HAP-1 (cell line): Measurements from ENCODE around the gene RNF166.
A peak's percentile ranks its signal among the peaks of the same experiment; 100 is the strongest.

ENCODE experiments used
- DNase-seq, 2 experiments: peaks; one replicate each; pipeline ENCODE4 v3.0.0-alpha.2; 2016 to 2020; ENCODE audit warnings: low spot score in 2 of 2
- H3K27me3 ChIP-seq: fragments of 250-450 bp; sonication (Bioruptor Pico); 2 replicates; pipeline ENCODE4 v1.5.1; 2020; ENCODE audit warnings: low read depth, mild to moderate bottlenecking, moderate library complexity
- H3K36me3 ChIP-seq: fragments of 250-450 bp; sonication (Bioruptor Pico); replicated peaks from 2 replicates; pipeline ENCODE4 v1.5.1; 2020; ENCODE audit warnings: mild to moderate bottlenecking
- H3K4me1 ChIP-seq: fragments of 250-450 bp; sonication (Bioruptor Pico); 2 replicates; pipeline ENCODE4 v1.5.1; 2020; ENCODE audit warnings: mild to moderate bottlenecking
- H3K4me3 ChIP-seq: fragments of 250-450 bp; sonication (Bioruptor Pico); 2 replicates; pipeline ENCODE4 v1.5.1; 2020; ENCODE audit warnings: mild to moderate bottlenecking, moderate library complexity
- H3K9me3 ChIP-seq: fragments of 250-450 bp; sonication (Bioruptor Pico); 2 replicates; pipeline ENCODE4 v1.5.1; 2020; ENCODE audit warnings: mild to moderate bottlenecking, moderate library complexity
- in situ Hi-C: fragments of 300-500 bp; cut with MboI; formaldehyde crosslinking; loops from 3 replicates; pipeline ENCODE4 v1.14.3; 2020; ENCODE audit warnings: low sequenced_read_pairs, inconsistent platforms, mixed read lengths

Gene RNF166

GRCh38 chr16:88744577-88745521 is 38.6 kb upstream of the RNF166 start:
- Histone ChIP-seq H3K4me1 (no peaks in the 10 kb centered on the region), H3K36me3 (peaks cover 13% of the 10 kb centered on the region; the same call in 1 of the 2 replicates), H3K9me3 (no peaks in the 10 kb centered on the region), H3K4me3 (no peak overlapping the region), H3K27me3 (no peaks in the 10 kb centered on the region)
- in situ Hi-C loops: no loop called here
- no peak for DNase-seq

GRCh38 chr16:88743693-88744576 is 37.7 kb upstream of the RNF166 start:
- Histone ChIP-seq H3K36me3 (peaks cover 16% of the 10 kb centered on the region; the same call in 1 of the 2 replicates), H3K4me1 (no peaks in the 10 kb centered on the region), H3K27me3 (no peaks in the 10 kb centered on the region), H3K9me3 (no peaks in the 10 kb centered on the region), H3K4me3 (no peak overlapping the region)
- DNase-seq: peak; percentile 32 to 89
- in situ Hi-C loops: no loop called here

- H3K36me3 ChIP-seq: peaks cover 20% of the 10 kb centered on the region
- H3K4me3 ChIP-seq: no peak overlapping the region
- no peak for DNase-seq
- H3K9me3 ChIP-seq: no peaks in the 10 kb centered on the region
- H3K27me3 ChIP-seq: no peaks in the 10 kb centered on the region
- no peaks in the 10 kb centered on the region for H3K4me1 ChIP-seq
- in situ Hi-C loops: no loop called here
Measured at GRCh38 chr16:88742896-88743605, 36.8 kb upstream of the RNF166 start.

- no peaks in the 10 kb centered on the region for H3K27me3 ChIP-seq
- peaks cover 35% of the 10 kb centered on the region for H3K36me3 ChIP-seq
- no peaks in the 10 kb centered on the region for H3K9me3 ChIP-seq
- no peak for DNase-seq
- in situ Hi-C loops: no loop called here
- H3K4me1 ChIP-seq: no peaks in the 10 kb centered on the region
- no peak overlapping the region for H3K4me3 ChIP-seq
Measured at GRCh38 chr16:88741368-88741767, 35.2 kb upstream of the RNF166 start.

GRCh38 chr16:88740727-88741055 is 34.5 kb upstream of the RNF166 start:
- in situ Hi-C loops: no loop called here

GRCh38 chr16:88739977-88740726 is 33.9 kb upstream of the RNF166 start:
- Histone ChIP-seq H3K4me1 (no peaks in the 10 kb centered on the region), H3K36me3 (peaks cover 42% of the 10 kb centered on the region), H3K9me3 (no peaks in the 10 kb centered on the region), H3K4me3 (no peak overlapping the region), H3K27me3 (no peaks in the 10 kb centered on the region)
- no peak for DNase-seq
- in situ Hi-C loops: no loop called here

More at GRCh38 chr16:88740727-88741055, 34.5 kb upstream of the RNF166 start:
- Histone ChIP-seq H3K27me3 (no peaks in the 10 kb centered on the region), H3K36me3 (peaks cover 36% of the 10 kb centered on the region), H3K4me1 (no peaks in the 10 kb centered on the region), H3K9me3 (no peaks in the 10 kb centered on the region), H3K4me3 (no peak overlapping the region)
- DNase-seq: no peak

GRCh38 chr16:88739139-88739976 is 33.1 kb upstream of the RNF166 start:
- H3K4me1 ChIP-seq: no peaks in the 10 kb centered on the region
- in situ Hi-C loops: no loop called here
- H3K4me3 ChIP-seq: no peak overlapping the region
- H3K9me3 ChIP-seq: no peaks in the 10 kb centered on the region
- peaks cover 50% of the 10 kb centered on the region for H3K36me3 ChIP-seq
- no peaks in the 10 kb centered on the region for H3K27me3 ChIP-seq
- no peak for DNase-seq

GRCh38 chr16:88738151-88739084 is 32.2 kb upstream of the RNF166 start:
- H3K36me3 ChIP-seq: peaks cover 59% of the 10 kb centered on the region
- no peaks in the 10 kb centered on the region for H3K4me1 ChIP-seq
- in situ Hi-C loops: no loop called here
- no peak overlapping the region for H3K4me3 ChIP-seq
- H3K27me3 ChIP-seq: no peaks in the 10 kb centered on the region
- DNase-seq: no peak
- H3K9me3 ChIP-seq: no peaks in the 10 kb centered on the region

GRCh38 chr16:88737298-88738150 is 31.3 kb upstream of the RNF166 start:
- peaks cover 67% of the 10 kb centered on the region for H3K36me3 ChIP-seq
- no peaks in the 10 kb centered on the region for H3K9me3 ChIP-seq
- no peaks in the 10 kb centered on the region for H3K4me1 ChIP-seq
- peak; percentile 66 to 90 for DNase-seq
- no peak overlapping the region for H3K4me3 ChIP-seq
- in situ Hi-C loops: no loop called here
- no peaks in the 10 kb centered on the region for H3K27me3 ChIP-seq

GRCh38 chr16:88736496-88736895 is 30.3 kb upstream of the RNF166 start:
- H3K4me3 ChIP-seq: no peak overlapping the region
- H3K9me3 ChIP-seq: no peaks in the 10 kb centered on the region
- no peaks in the 10 kb centered on the region for H3K27me3 ChIP-seq
- no peaks in the 10 kb centered on the region for H3K4me1 ChIP-seq
- in situ Hi-C loops: no loop called here
- no peak for DNase-seq
- peaks cover 67% of the 10 kb centered on the region for H3K36me3 ChIP-seq

GRCh38 chr16:88736088-88736487 is 29.9 kb upstream of the RNF166 start:
- DNase-seq: no peak
- Histone ChIP-seq H3K4me1 (no peaks in the 10 kb centered on the region), H3K27me3 (no peaks in the 10 kb centered on the region), H3K36me3 (peaks cover 71% of the 10 kb centered on the region), H3K4me3 (no peak overlapping the region), H3K9me3 (no peaks in the 10 kb centered on the region)
- in situ Hi-C loops: no loop called here
